ENCODE measurements around the gene ENG.

The ENG gene

GRCh38 chr9:127769101-127769500, 85.4 kb downstream of the ENG start:
- Histone ChIP-seq H3K27me3 (ENCODE audit: insufficient read depth, poor library complexity, severe bottlenecking) (no peaks in the 10 kb centered on the region), H3K36me3 (ENCODE audit: low read depth) (no peaks in the 10 kb centered on the region), H3K27ac (ENCODE audit: poor library complexity, severe bottlenecking) (no peak overlapping the region), H3K4me3 (ENCODE audit: severe bottlenecking) (no peak overlapping the region), H3K4me1 (ENCODE audit: insufficient read depth, poor library complexity, severe bottlenecking) (peaks cover 5% of the 10 kb centered on the region), H3K9me3 (ENCODE audit: severe bottlenecking) (no peaks in the 10 kb centered on the region)
- no peak for TF ChIP-seq CTCF (IDR thresholded peaks at IDR 0.05; ENCODE audit: poor library complexity, severe bottlenecking)
- ATAC-seq (ENCODE audit: low read depth) (no peak), DNase-seq (ENCODE audit: low spot score) (no peak)

- H3K36me3 ChIP-seq (ENCODE audit: low read depth), result no peaks in the 10 kb centered on the region
- no peak for TF ChIP-seq CTCF (IDR thresholded peaks at IDR 0.05; ENCODE audit: poor library complexity, severe bottlenecking)
- H3K9me3 ChIP-seq (ENCODE audit: severe bottlenecking), result no peaks in the 10 kb centered on the region
- no peak for ATAC-seq (ENCODE audit: low read depth)
- no peaks in the 10 kb centered on the region for H3K27me3 ChIP-seq (ENCODE audit: insufficient read depth, poor library complexity, severe bottlenecking)
- DNase-seq (ENCODE audit: low spot score), result no peak
- H3K27ac ChIP-seq (ENCODE audit: poor library complexity, severe bottlenecking), result no peak overlapping the region
- H3K4me1 ChIP-seq (ENCODE audit: insufficient read depth, poor library complexity, severe bottlenecking), result peaks cover 5% of the 10 kb centered on the region
- no peak overlapping the region for H3K4me3 ChIP-seq (ENCODE audit: severe bottlenecking)
Measured at GRCh38 chr9:127768698-127769097, 85.8 kb downstream of the ENG start.

GRCh38 chr9:127767909-127768331, 86.5 kb downstream of the ENG start:
- peaks cover 5% of the 10 kb centered on the region for H3K4me1 ChIP-seq (ENCODE audit: insufficient read depth, poor library complexity, severe bottlenecking)
- H3K9me3 ChIP-seq (ENCODE audit: severe bottlenecking), result no peaks in the 10 kb centered on the region
- ATAC-seq (ENCODE audit: low read depth), result no peak
- H3K27me3 ChIP-seq (ENCODE audit: insufficient read depth, poor library complexity, severe bottlenecking), result no peaks in the 10 kb centered on the region
- no peaks in the 10 kb centered on the region for H3K36me3 ChIP-seq (ENCODE audit: low read depth)
- H3K4me3 ChIP-seq (ENCODE audit: severe bottlenecking), result no peak overlapping the region
- no peak for DNase-seq (ENCODE audit: low spot score)
- TF ChIP-seq CTCF (IDR thresholded peaks at IDR 0.05; ENCODE audit: poor library complexity, severe bottlenecking), result no peak
- no peak overlapping the region for H3K27ac ChIP-seq (ENCODE audit: poor library complexity, severe bottlenecking)

- Histone ChIP-seq H3K27ac (ENCODE audit: poor library complexity, severe bottlenecking) (no peak overlapping the region), H3K4me1 (ENCODE audit: insufficient read depth, poor library complexity, severe bottlenecking) (peaks cover 5% of the 10 kb centered on the region), H3K9me3 (ENCODE audit: severe bottlenecking) (no peaks in the 10 kb centered on the region), H3K36me3 (ENCODE audit: low read depth) (no peaks in the 10 kb centered on the region), H3K27me3 (ENCODE audit: insufficient read depth, poor library complexity, severe bottlenecking) (no peaks in the 10 kb centered on the region), H3K4me3 (ENCODE audit: severe bottlenecking) (no peak overlapping the region)
- DNase-seq (ENCODE audit: low spot score), result no peak
- ATAC-seq (ENCODE audit: low read depth), result no peak
- no peak for TF ChIP-seq CTCF (IDR thresholded peaks at IDR 0.05; ENCODE audit: poor library complexity, severe bottlenecking)
Measured at GRCh38 chr9:127767410-127767809, 87.0 kb downstream of the ENG start.

GRCh38 chr9:127765418-127765817, 89.0 kb downstream of the ENG start:
- Histone ChIP-seq H3K36me3 (ENCODE audit: low read depth) (no peaks in the 10 kb centered on the region), H3K9me3 (ENCODE audit: severe bottlenecking) (no peaks in the 10 kb centered on the region), H3K4me3 (ENCODE audit: severe bottlenecking) (no peak overlapping the region), H3K27me3 (ENCODE audit: insufficient read depth, poor library complexity, severe bottlenecking) (no peaks in the 10 kb centered on the region), H3K27ac (ENCODE audit: poor library complexity, severe bottlenecking) (no peak overlapping the region), H3K4me1 (ENCODE audit: insufficient read depth, poor library complexity, severe bottlenecking) (peaks cover under 1% of the 10 kb centered on the region)
- no peak for TF ChIP-seq CTCF (IDR thresholded peaks at IDR 0.05; ENCODE audit: poor library complexity, severe bottlenecking)
- no peak for ATAC-seq (ENCODE audit: low read depth)
- no peak for DNase-seq (ENCODE audit: low spot score)
